ENCODE data around the gene SMIM24. TPM values are rescaled to one million over a fixed set of nuclear protein-coding genes. Genes with fewer than 3 reads are reported as not detected.
A peak's percentile ranks its signal among the peaks of the same experiment; 100 is the strongest.

Gene SMIM24
- total RNA-seq, 3 donors from 2014 or later (not counting 1 experiment from before 2014, with no cell fraction given) = 0.33 to 0.42 TPM; not detected in 1

GRCh38 chr19:3459089-3459881, 21.0 kb downstream of the SMIM24 start:
- ATAC-seq = peak; percentile 35 to 69 (median 49)
- intact Hi-C loops (cut with micrococcal nuclease) = no loop called here
- WGBS (ENCODE audit: insufficient coverage) = 82% methylated on average over 26 of the region's 26 CpGs
- Histone ChIP-seq H3K27me3 (ENCODE audit: control insufficient read depth, insufficient read depth, low read length) (no peaks in the 10 kb centered on the region), H3K9me3 (ENCODE audit: control insufficient read depth, insufficient read depth, low read length) (no peaks in the 10 kb centered on the region), H3K27ac (ENCODE audit: low read length) (no peak overlapping the region), H3K36me3 (ENCODE audit: control insufficient read depth, insufficient read depth, low read length) (peaks cover 1% of the 10 kb centered on the region), H3K4me1 (ENCODE audit: control insufficient read depth, insufficient read depth, low read length) (peaks cover 4% of the 10 kb centered on the region), H3K4me3 (ENCODE audit: low read length) (no peak overlapping the region)
- Mint-ChIP-seq H3K4me3 (no peak overlapping the region), H3K27ac (no peak overlapping the region), H3K36me3 (no peaks in the 10 kb centered on the region), H3K27me3 (ENCODE audit: low read depth in 2 of 2) (no peaks in the 10 kb centered on the region), H3K9me3 (no peaks in the 10 kb centered on the region), H3K4me1 (peaks cover 0 to 13% of the 10 kb centered on the region in 2 donors)
- TF ChIP-seq CTCF (IDR thresholded peaks at IDR 0.05) = no peak
- no peak for DNase-seq

GRCh38 chr19:3458229-3459088, 21.9 kb downstream of the SMIM24 start:
- 81% methylated on average over 19 of the region's 19 CpGs for WGBS (ENCODE audit: insufficient coverage)

GRCh38 chr19:3457528-3458228, 22.6 kb downstream of the SMIM24 start:
- no peaks in the 10 kb centered on the region for H3K27me3 ChIP-seq (ENCODE audit: control insufficient read depth, insufficient read depth, low read length)
- peaks cover 9% of the 10 kb centered on the region for H3K36me3 ChIP-seq (ENCODE audit: control insufficient read depth, insufficient read depth, low read length)
- H3K4me1 ChIP-seq (ENCODE audit: control insufficient read depth, insufficient read depth, low read length) = peaks cover 4% of the 10 kb centered on the region
- H3K4me3 ChIP-seq (ENCODE audit: low read length) = no peak overlapping the region
- intact Hi-C loops (cut with micrococcal nuclease) = no loop called here
- Mint-ChIP-seq H3K4me1 (peaks cover 0 to 13% of the 10 kb centered on the region in 2 donors), H3K36me3 (no peaks in the 10 kb centered on the region), H3K9me3 (no peaks in the 10 kb centered on the region), H3K4me3 (no peak overlapping the region), H3K27me3 (ENCODE audit: low read depth in 2 of 2) (no peaks in the 10 kb centered on the region), H3K27ac (no peak overlapping the region)
- DNase-seq = no peak
- H3K27ac ChIP-seq (ENCODE audit: low read length) = no peak overlapping the region
- no peak for ATAC-seq
- WGBS (ENCODE audit: insufficient coverage) = 77% methylated on average over 22 of the region's 22 CpGs
- no peaks in the 10 kb centered on the region for H3K9me3 ChIP-seq (ENCODE audit: control insufficient read depth, insufficient read depth, low read length)
- TF ChIP-seq CTCF (IDR thresholded peaks at IDR 0.05) = no peak

More at GRCh38 chr19:3458229-3459088, 21.9 kb downstream of the SMIM24 start:
- Histone ChIP-seq H3K9me3 (ENCODE audit: control insufficient read depth, insufficient read depth, low read length) (no peaks in the 10 kb centered on the region), H3K27ac (ENCODE audit: low read length) (no peak overlapping the region), H3K36me3 (ENCODE audit: control insufficient read depth, insufficient read depth, low read length) (peaks cover 4% of the 10 kb centered on the region), H3K27me3 (ENCODE audit: control insufficient read depth, insufficient read depth, low read length) (no peaks in the 10 kb centered on the region), H3K4me1 (ENCODE audit: control insufficient read depth, insufficient read depth, low read length) (peaks cover 4% of the 10 kb centered on the region), H3K4me3 (ENCODE audit: low read length) (no peak overlapping the region)
- H3K27ac Mint-ChIP-seq = no peak overlapping the region
- H3K36me3 Mint-ChIP-seq = no peaks in the 10 kb centered on the region
- no peak overlapping the region for H3K4me3 Mint-ChIP-seq
- ATAC-seq (no peak), DNase-seq (no peak)
- peaks cover 0 to 13% of the 10 kb centered on the region in 2 donors for H3K4me1 Mint-ChIP-seq
- no peak for TF ChIP-seq CTCF (IDR thresholded peaks at IDR 0.05)
- H3K9me3 Mint-ChIP-seq = no peaks in the 10 kb centered on the region
- intact Hi-C loops (cut with micrococcal nuclease) = no loop called here
- H3K27me3 Mint-ChIP-seq (ENCODE audit: low read depth in 2 of 2) = no peaks in the 10 kb centered on the region
